Spinal cord (tissue), 10 donors: ENCODE data around the gene SMIM9. TPM values are rescaled to one million over a fixed set of nuclear protein-coding genes. Genes with fewer than 3 reads are reported as not detected.
"Not testable (repeated sequence)": the region's sequence is repeated elsewhere in the genome, so short reads cannot be mapped to it uniquely, and the experiment has no call there.

Experiments used
- DNase-seq, 6 donors: peaks; one replicate each; pipeline versions ENCODE4 v3.0.0 to v3.0.0-alpha.2; 2013 to 2015; ENCODE audit warnings: low spot score in 6 of 6, low read depth in 4 of 6
- H3K27ac ChIP-seq: one replicate; pipeline ENCODE4 v1.5.1; 2013; ENCODE audit warnings: low read depth, low read length, control low read depth
- H3K27me3 ChIP-seq: one replicate; pipeline ENCODE4 v1.6.1; 2013; ENCODE audit warnings: low read length; ENCODE audit not compliant: control insufficient read depth, insufficient read depth
- H3K36me3 ChIP-seq: one replicate; pipeline ENCODE4 v1.6.1; 2013; ENCODE audit warnings: low read length; ENCODE audit not compliant: control insufficient read depth, insufficient read depth
- H3K4me1 ChIP-seq: one replicate; pipeline ENCODE4 v1.6.1; 2013; ENCODE audit warnings: low read length; ENCODE audit not compliant: control insufficient read depth, insufficient read depth
- H3K4me3 ChIP-seq: one replicate; pipeline ENCODE4 v1.5.1; 2013; ENCODE audit warnings: low read depth, low read length, control low read depth
- H3K9me3 ChIP-seq: one replicate; pipeline ENCODE4 v1.6.1; 2013; ENCODE audit warnings: low read length; ENCODE audit not compliant: control insufficient read depth, insufficient read depth
- WGBS: methylation state at CpG from one replicate; pipeline ENCODE4 v1.1.5; 2013; ENCODE audit warnings: missing lambda C conversion rate; ENCODE audit not compliant: insufficient coverage; 5-methylcytosine and 5-hydroxymethylcytosine counted together
- polyA plus RNA-seq, 2 donors: library from polyadenylated mRNA; unstranded; fragments of 120-200 nt; gene quantifications; one replicate each; pipeline ENCODE4 v1.2.1, GENCODE V29; 2013; ENCODE audit not compliant: insufficient read length in 2 of 2
- total RNA-seq, 2 donors: library from RNA; depleted of rRNA in 1 of 2; stranded (reverse); fragments of 120-200 nt in 1 of 2; fragments of >200 nt in 1 of 2; gene quantifications; one replicate each; pipeline versions ENCODE4 v1.2.3 to v1.2.4, GENCODE V29; 2013 to 2014
- donor health status: healthy.

Gene SMIM9
- total and polyA plus RNA-seq, 4 donors, result not detected

GRCh38 chrX:154829134-154829533 is 5.3 kb downstream of the SMIM9 start:
- no peak overlapping the region for H3K4me3 ChIP-seq
- no peak for DNase-seq
- no peak overlapping the region for H3K27ac ChIP-seq
- H3K4me1 ChIP-seq, result no peaks in the 10 kb centered on the region
- H3K9me3 ChIP-seq, result no peaks in the 10 kb centered on the region
- H3K27me3 ChIP-seq, result no peaks in the 10 kb centered on the region
- no peaks in the 10 kb centered on the region for H3K36me3 ChIP-seq

- H3K36me3 ChIP-seq, result no peaks in the 10 kb centered on the region
- WGBS, result no CpG with 5 or more reads among the region's 2 CpGs
- no peak overlapping the region for H3K4me3 ChIP-seq
- H3K4me1 ChIP-seq, result no peaks in the 10 kb centered on the region
- no peak for DNase-seq
- H3K9me3 ChIP-seq, result no peaks in the 10 kb centered on the region
- no peaks in the 10 kb centered on the region for H3K27me3 ChIP-seq
- H3K27ac ChIP-seq, result no peak overlapping the region
Measured at GRCh38 chrX:154828016-154828408, 6.5 kb downstream of the SMIM9 start.

GRCh38 chrX:154827194-154828015 is 7.1 kb downstream of the SMIM9 start:
- H3K4me1 ChIP-seq, result no peaks in the 10 kb centered on the region
- H3K9me3 ChIP-seq, result no peaks in the 10 kb centered on the region
- H3K4me3 ChIP-seq, result no peak overlapping the region
- no peak for DNase-seq
- no peak overlapping the region for H3K27ac ChIP-seq
- H3K36me3 ChIP-seq, result no peaks in the 10 kb centered on the region
- 60% methylated on average over 1 of the region's 4 CpGs for WGBS
- no peaks in the 10 kb centered on the region for H3K27me3 ChIP-seq

DNA sequence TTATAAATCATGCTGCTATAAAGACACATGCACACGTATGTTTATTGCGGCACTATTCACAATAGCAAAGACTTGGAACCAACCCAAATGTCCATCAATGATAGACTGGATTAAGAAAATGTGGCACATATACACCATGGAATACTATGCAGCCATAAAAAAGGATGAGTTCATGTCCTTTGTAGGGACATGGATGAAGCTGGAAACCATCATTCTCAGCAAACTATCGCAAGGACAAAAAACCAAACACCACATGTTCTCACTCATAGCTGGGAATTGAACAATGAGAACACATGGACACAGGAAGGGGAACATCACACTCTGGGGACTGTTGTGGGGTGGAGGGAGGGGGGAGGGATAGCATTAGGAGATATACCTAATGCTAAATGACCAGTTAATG is 8.9 kb downstream of the SMIM9 start:
- not testable (repeated sequence) for H3K4me1 ChIP-seq, DNase-seq, H3K36me3 ChIP-seq, H3K27ac ChIP-seq, H3K27me3 ChIP-seq, H3K9me3 ChIP-seq, H3K4me3 ChIP-seq
- WGBS, result no CpG with 5 or more reads among the region's 3 CpGs

GRCh38 chrX:154824638-154825037 is 9.8 kb downstream of the SMIM9 start:
- no CpG with 5 or more reads among the region's 1 CpG for WGBS
- no peak overlapping the region for H3K27ac ChIP-seq
- no peaks in the 10 kb centered on the region for H3K4me1 ChIP-seq
- H3K27me3 ChIP-seq, result no peaks in the 10 kb centered on the region
- no peak for DNase-seq
- H3K4me3 ChIP-seq, result no peak overlapping the region
- no peaks in the 10 kb centered on the region for H3K36me3 ChIP-seq
- H3K9me3 ChIP-seq, result no peaks in the 10 kb centered on the region

DNA sequence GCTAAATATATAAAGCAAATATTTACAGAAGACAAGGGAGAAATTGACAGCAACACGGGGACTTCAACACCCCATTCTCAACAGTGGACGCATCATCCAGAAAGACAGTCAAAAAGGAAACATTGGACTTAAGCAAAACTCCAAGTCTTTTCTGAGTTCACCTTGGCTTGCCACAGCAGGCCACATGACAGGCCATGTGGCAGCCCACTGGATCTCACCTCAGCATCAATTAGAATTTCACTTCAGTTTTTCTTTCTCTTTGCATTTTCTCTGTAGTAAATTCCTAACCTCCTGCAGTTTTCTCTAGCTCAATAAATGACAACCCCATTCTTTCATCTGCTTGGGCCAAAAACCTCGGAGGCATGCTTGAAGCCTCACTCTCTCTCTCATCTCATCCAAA is 12.4 kb downstream of the SMIM9 start:
- Histone ChIP-seq H3K4me3 (no peak overlapping the region), H3K4me1 (no peaks in the 10 kb centered on the region), H3K27ac (no peak overlapping the region), H3K27me3 (no peaks in the 10 kb centered on the region), H3K36me3 (no peaks in the 10 kb centered on the region), H3K9me3 (no peaks in the 10 kb centered on the region)
- WGBS, result 72% methylated on average over 3 of the region's 3 CpGs
- DNase-seq, result no peak

DNA sequence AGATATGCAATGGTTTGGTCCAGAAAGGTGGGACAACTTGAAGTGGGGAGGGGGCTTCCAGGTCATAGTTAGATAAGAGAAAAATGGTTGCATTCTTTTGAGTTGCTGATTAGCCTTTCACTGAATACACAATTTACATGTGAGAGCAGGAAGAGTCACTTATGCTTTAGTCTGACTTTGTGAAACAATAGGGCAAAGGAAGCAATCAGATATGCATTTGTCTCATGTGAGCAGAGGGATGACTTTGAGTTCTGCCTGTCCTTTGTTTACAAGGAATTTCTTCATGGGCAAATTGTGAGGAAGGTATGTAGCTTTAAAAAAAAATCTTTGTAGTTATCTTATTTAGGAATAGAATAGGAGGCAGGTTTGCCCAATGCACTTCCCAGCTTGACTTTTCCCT is 12.9 kb downstream of the SMIM9 start:
- Histone ChIP-seq H3K4me1 (no peaks in the 10 kb centered on the region), H3K27ac (no peak overlapping the region), H3K4me3 (no peak overlapping the region), H3K36me3 (no peaks in the 10 kb centered on the region), H3K27me3 (no peaks in the 10 kb centered on the region), H3K9me3 (no peaks in the 10 kb centered on the region)
- DNase-seq, result no peak

DNA sequence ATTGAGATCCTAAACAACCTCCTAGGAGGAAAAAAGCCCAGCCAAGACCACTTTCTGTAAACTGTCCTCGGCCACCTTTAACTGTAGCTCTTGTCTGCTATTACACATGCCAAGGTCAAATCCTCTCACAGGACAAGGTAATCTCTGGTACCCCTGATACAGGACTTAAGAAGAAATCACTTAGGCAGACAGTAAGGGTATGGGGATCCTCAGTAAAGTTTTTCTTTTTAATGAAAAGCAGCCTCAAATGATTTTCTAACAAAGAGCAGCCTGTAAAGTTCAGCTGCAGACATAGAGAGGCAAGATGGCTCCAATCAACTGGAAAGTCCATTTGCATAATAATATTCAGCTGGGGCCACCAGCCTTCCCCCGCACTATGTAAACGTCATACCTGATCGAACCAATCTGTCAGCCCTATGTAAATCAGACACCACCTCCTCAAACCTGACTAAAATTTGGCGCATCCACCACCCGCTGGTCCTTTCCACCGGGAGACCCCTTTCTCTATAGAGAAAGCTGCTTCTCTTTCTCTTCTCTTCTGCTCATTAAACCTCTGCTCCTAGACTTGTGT is 14.6 kb downstream of the SMIM9 start:
- DNase-seq, result no peak
- no peaks in the 10 kb centered on the region for H3K9me3 ChIP-seq
- 52% methylated on average over 7 of the region's 7 CpGs for WGBS
- H3K4me3 ChIP-seq, result no peak overlapping the region
- no peaks in the 10 kb centered on the region for H3K4me1 ChIP-seq
- no peaks in the 10 kb centered on the region for H3K36me3 ChIP-seq
- no peaks in the 10 kb centered on the region for H3K27me3 ChIP-seq
- no peak overlapping the region for H3K27ac ChIP-seq

DNA sequence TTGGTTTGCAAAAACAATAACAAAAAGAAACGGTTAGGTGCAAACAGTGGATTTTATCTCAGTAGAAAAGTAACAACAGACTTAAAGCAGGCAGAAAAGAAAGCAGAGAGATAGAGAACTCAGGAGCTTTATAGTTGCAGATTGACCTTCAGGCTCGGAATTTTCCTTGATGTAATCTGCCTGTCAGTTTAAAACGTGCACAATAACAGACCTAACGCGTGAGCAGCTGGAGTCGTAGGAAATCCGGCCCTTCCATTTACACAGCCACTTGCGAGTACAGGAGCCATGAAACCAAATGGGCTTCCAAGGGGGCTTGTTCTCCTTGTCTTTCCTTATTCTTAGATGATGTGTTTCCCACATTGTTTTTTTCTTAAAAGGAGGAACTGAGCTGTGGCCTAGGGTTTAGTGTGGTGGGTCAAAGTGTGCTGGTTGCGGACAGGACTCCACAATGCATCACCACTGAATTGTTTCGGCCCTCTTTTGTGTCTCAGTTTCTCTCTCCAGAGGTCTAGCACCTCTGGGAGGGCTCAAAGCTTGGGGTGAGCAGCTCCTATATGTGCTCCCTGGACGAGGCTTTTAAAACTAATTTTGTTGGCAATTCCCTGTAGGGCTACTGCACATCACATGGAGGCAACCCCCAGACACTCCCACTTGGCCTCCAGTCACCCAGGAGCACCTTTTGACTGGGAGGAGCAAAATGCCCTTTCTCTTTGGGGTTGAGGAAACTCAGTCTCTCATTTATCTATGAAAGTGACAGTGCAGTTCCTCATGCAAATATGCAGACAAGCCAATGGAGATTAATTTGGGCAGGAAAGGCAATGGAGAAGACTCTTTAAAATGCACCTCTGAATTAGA is 15.3 kb downstream of the SMIM9 start:
- Histone ChIP-seq H3K36me3 (no peaks in the 10 kb centered on the region), H3K4me3 (no peak overlapping the region), H3K9me3 (no peaks in the 10 kb centered on the region), H3K27ac (no peak overlapping the region), H3K27me3 (no peaks in the 10 kb centered on the region), H3K4me1 (no peaks in the 10 kb centered on the region)
- 58% methylated on average over 9 of the region's 11 CpGs for WGBS
- no peak for DNase-seq
